ENCODE measurements around the gene GRAMD1C. TPM values are rescaled to one million over a fixed set of nuclear protein-coding genes. Genes with fewer than 3 reads are reported as not detected.

Gene GRAMD1C
- total RNA-seq, 1 donor from 2014 or later: 3.7 TPM

DNA sequence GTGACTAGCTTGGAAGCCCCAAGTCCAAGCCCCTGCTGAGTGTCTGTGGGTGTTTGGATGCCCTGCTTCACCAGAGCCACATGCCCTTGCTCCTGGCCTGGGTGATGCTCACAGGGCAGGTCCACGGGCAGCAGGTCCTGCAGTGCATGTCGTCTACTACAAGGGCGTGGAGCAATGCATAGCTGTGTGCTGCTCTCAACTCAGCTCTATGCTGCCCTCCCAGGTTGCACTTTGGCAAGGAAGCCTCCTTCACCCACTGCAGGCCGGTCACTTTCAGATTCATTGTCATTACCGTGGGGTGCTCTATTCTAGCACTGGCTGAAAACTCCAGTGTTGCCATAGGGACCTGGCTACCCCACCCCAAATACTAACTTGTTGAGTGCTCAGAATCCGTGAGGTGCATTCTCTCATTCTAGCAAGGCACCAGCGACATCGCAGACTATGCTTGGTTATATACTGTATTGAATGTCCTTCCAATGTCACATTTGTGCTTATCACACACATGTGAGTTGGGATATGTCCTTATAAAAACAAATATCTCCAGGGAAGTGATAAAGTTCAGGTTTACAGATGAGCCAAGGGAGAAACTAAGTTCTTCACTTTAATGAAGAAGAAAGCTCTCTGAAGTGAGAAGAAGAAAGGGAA, 51.8 kb downstream of the GRAMD1C start:
- Histone ChIP-seq H3K9me3 (ENCODE audit: insufficient read depth, low read depth, low read length) (no peaks in the 10 kb centered on the region), H4K20me1 (ENCODE audit: insufficient read depth, low read length) (no peaks in the 10 kb centered on the region), H3K4me2 (ENCODE audit: low read length) (no peak overlapping the region), H3K27me3 (ENCODE audit: insufficient read depth, low read length) (no peaks in the 10 kb centered on the region), H3K27ac (ENCODE audit: low read depth, low read length) (no peak overlapping the region), H3K36me3 (ENCODE audit: insufficient read depth, low read length) (no peaks in the 10 kb centered on the region), H3K9ac (ENCODE audit: low read length) (no peak overlapping the region), H3K4me3 (ENCODE audit: insufficient read depth, low read depth, low read length) (no peak overlapping the region), H3K79me2 (ENCODE audit: insufficient read depth, low read length) (no peaks in the 10 kb centered on the region), H2AFZ (ENCODE audit: low read depth, low read length) (no peak overlapping the region), H3K4me1 (ENCODE audit: insufficient read depth, low read length) (no peaks in the 10 kb centered on the region)
- Mint-ChIP-seq H3K4me1 (ENCODE audit: low read depth, unreplicated experiment) (no peaks in the 10 kb centered on the region), H3K36me3 (ENCODE audit: low read depth, unreplicated experiment) (peaks cover 3% of the 10 kb centered on the region), H3K9me3 (ENCODE audit: unreplicated experiment) (no peaks in the 10 kb centered on the region), H3K27ac (ENCODE audit: unreplicated experiment) (no peak overlapping the region), H3K27me3 (ENCODE audit: low read depth, unreplicated experiment) (no peaks in the 10 kb centered on the region), H3K4me3 (ENCODE audit: unreplicated experiment) (no peak overlapping the region)
- DNase-seq (ENCODE audit: low read depth) (no peak), FAIRE-seq (no peak)
- TF ChIP-seq, protein P1, sequence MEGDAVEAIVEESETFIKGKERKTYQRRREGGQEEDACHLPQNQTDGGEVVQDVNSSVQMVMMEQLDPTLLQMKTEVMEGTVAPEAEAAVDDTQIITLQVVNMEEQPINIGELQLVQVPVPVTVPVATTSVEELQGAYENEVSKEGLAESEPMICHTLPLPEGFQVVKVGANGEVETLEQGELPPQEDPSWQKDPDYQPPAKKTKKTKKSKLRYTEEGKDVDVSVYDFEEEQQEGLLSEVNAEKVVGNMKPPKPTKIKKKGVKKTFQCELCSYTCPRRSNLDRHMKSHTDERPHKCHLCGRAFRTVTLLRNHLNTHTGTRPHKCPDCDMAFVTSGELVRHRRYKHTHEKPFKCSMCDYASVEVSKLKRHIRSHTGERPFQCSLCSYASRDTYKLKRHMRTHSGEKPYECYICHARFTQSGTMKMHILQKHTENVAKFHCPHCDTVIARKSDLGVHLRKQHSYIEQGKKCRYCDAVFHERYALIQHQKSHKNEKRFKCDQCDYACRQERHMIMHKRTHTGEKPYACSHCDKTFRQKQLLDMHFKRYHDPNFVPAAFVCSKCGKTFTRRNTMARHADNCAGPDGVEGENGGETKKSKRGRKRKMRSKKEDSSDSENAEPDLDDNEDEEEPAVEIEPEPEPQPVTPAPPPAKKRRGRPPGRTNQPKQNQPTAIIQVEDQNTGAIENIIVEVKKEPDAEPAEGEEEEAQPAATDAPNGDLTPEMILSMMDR (IDR thresholded peaks at IDR 0.05; ENCODE audit: insufficient read depth, low read depth, low read length): no peak
- no peak for TF ChIP-seq EZH2 (IDR thresholded peaks at IDR 0.05; ENCODE audit: insufficient read depth, low read length)

DNA sequence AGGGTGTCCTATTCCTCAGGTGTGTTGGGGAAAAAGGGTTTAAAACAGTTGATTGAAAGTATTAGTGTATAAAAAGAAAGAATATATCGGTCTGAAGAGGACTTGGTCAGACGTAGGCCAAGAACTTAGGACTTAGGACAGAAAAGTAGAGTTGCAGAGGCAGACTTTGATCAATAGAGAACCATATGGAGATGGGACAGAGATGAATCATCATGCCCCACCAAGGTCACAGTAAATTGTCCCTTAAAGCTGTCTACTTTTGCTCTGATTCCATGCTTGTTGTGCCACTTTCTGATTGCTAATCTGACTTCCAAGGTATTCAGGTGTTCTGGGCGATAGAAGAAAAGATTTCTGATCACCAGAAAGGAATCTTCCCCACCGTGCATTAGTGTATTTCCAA, 56.3 kb downstream of the GRAMD1C start:
- no peaks in the 10 kb centered on the region for H3K4me1 ChIP-seq (ENCODE audit: insufficient read depth, low read length)
- H3K4me2 ChIP-seq (ENCODE audit: low read length): no peak overlapping the region
- H3K79me2 ChIP-seq (ENCODE audit: insufficient read depth, low read length): no peaks in the 10 kb centered on the region
- H3K4me3 ChIP-seq (ENCODE audit: insufficient read depth, low read depth, low read length): no peak overlapping the region
- H2AFZ ChIP-seq (ENCODE audit: low read depth, low read length): no peak overlapping the region
- H4K20me1 ChIP-seq (ENCODE audit: insufficient read depth, low read length): no peaks in the 10 kb centered on the region
- FAIRE-seq (no peak), DNase-seq (ENCODE audit: low read depth) (no peak)
- Mint-ChIP-seq H3K9me3 (ENCODE audit: unreplicated experiment) (no peaks in the 10 kb centered on the region), H3K36me3 (ENCODE audit: low read depth, unreplicated experiment) (no peaks in the 10 kb centered on the region), H3K27ac (ENCODE audit: unreplicated experiment) (no peak overlapping the region), H3K4me3 (ENCODE audit: unreplicated experiment) (no peak overlapping the region), H3K27me3 (ENCODE audit: low read depth, unreplicated experiment) (no peaks in the 10 kb centered on the region), H3K4me1 (ENCODE audit: low read depth, unreplicated experiment) (peaks cover 2% of the 10 kb centered on the region)
- no peak overlapping the region for H3K27ac ChIP-seq (ENCODE audit: low read depth, low read length)
- H3K36me3 ChIP-seq (ENCODE audit: insufficient read depth, low read length): no peaks in the 10 kb centered on the region
- TF ChIP-seq EZH2 (IDR thresholded peaks at IDR 0.05; ENCODE audit: insufficient read depth, low read length): no peak
- TF ChIP-seq, protein P1 (IDR thresholded peaks at IDR 0.05; ENCODE audit: insufficient read depth, low read depth, low read length): no peak
- no peaks in the 10 kb centered on the region for H3K27me3 ChIP-seq (ENCODE audit: insufficient read depth, low read length)
- no peak overlapping the region for H3K9ac ChIP-seq (ENCODE audit: low read length)
- H3K9me3 ChIP-seq (ENCODE audit: insufficient read depth, low read depth, low read length): no peaks in the 10 kb centered on the region

DNA sequence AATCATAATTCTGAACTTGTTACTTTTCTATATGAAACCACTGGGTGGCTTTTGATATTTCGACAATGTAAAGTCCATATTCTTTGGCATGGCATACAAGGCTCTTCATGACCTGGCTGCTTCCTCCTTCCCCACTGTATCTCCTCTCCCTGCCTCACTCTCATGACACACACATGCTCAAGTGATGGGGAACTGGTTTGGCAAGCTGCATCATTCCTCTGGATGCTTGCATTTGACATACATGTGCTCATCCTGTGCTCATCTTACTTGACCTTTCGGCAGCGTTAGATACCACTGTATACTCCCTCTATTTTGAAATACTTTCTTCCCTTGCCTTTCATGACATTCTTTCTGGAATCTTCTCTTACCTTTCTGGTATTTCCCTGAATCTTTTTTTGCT, 57.4 kb downstream of the GRAMD1C start:
- Histone ChIP-seq H4K20me1 (ENCODE audit: insufficient read depth, low read length) (no peaks in the 10 kb centered on the region), H3K4me1 (ENCODE audit: insufficient read depth, low read length) (no peaks in the 10 kb centered on the region), H3K27me3 (ENCODE audit: insufficient read depth, low read length) (no peaks in the 10 kb centered on the region), H3K79me2 (ENCODE audit: insufficient read depth, low read length) (no peaks in the 10 kb centered on the region), H3K36me3 (ENCODE audit: insufficient read depth, low read length) (no peaks in the 10 kb centered on the region), H3K9ac (ENCODE audit: low read length) (no peak overlapping the region), H3K9me3 (ENCODE audit: insufficient read depth, low read depth, low read length) (no peaks in the 10 kb centered on the region), H3K27ac (ENCODE audit: low read depth, low read length) (no peak overlapping the region), H3K4me2 (ENCODE audit: low read length) (no peak overlapping the region), H2AFZ (ENCODE audit: low read depth, low read length) (no peak overlapping the region), H3K4me3 (ENCODE audit: insufficient read depth, low read depth, low read length) (no peak overlapping the region)
- Mint-ChIP-seq H3K36me3 (ENCODE audit: low read depth, unreplicated experiment) (no peaks in the 10 kb centered on the region), H3K27ac (ENCODE audit: unreplicated experiment) (no peak overlapping the region), H3K9me3 (ENCODE audit: unreplicated experiment) (no peaks in the 10 kb centered on the region), H3K4me3 (ENCODE audit: unreplicated experiment) (no peak overlapping the region), H3K27me3 (ENCODE audit: low read depth, unreplicated experiment) (no peaks in the 10 kb centered on the region), H3K4me1 (ENCODE audit: low read depth, unreplicated experiment) (peaks cover 2% of the 10 kb centered on the region)
- no peak for TF ChIP-seq EZH2 (IDR thresholded peaks at IDR 0.05; ENCODE audit: insufficient read depth, low read length)
- TF ChIP-seq, protein P1 (IDR thresholded peaks at IDR 0.05; ENCODE audit: insufficient read depth, low read depth, low read length): no peak
- no peak for DNase-seq (ENCODE audit: low read depth)
- FAIRE-seq: no peak
